HG03354 (cell line): ENCODE results near the gene KLK10.
"Not testable (repeated sequence)": the region's sequence is repeated elsewhere in the genome, so short reads cannot be mapped to it uniquely, and the experiment has no call there.

ENCODE experiments used
- ATAC-seq: cut with Tn5 transposase; IDR thresholded peaks from one replicate; pipeline ENCODE4 v1.9.1; 2021; ENCODE audit warnings: mild to moderate bottlenecking; ENCODE audit not compliant: unreplicated experiment, poor library complexity, severe bottlenecking

The KLK10 gene

DNA sequence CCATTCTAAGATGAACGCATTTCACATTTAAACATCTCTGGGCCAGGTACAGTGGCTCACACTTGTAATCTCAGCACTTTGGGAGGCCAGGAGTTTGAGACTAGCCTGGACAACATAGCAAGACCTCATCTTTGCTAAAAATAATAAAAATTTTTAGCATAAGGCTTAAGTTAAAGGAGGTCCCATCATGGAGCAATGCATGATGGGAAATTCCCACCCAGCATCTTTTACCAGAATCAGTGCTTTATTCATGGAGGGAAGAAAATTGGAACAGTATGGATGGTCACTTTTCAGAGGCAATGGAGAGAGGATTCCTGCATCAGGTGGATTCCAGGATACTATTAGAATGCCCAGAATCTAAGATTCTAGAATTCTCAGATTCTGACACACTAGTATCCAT is 14.3 kb downstream of the KLK10 start:
- no peak for ATAC-seq

DNA sequence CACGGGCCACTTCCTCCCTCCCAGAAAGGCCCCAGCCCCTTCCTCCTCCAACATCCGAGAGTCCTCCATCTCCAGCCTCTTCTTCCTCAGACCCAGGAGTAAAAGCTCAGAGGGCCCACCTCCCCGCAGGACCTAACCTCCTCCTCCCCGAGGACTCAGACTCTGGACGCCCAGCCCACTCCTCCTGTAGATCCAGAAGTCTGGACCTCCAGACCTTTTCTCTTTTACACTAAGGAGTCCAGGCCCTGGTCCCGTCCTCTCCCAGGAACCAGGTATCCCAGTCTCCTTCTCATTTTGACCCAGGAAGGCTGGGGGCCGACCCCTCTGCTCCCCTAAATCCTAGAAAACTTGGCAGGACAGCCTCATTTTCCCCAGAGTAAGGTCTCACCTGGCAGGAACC is 16.2 kb downstream of the KLK10 start:
- ATAC-seq = no peak

DNA sequence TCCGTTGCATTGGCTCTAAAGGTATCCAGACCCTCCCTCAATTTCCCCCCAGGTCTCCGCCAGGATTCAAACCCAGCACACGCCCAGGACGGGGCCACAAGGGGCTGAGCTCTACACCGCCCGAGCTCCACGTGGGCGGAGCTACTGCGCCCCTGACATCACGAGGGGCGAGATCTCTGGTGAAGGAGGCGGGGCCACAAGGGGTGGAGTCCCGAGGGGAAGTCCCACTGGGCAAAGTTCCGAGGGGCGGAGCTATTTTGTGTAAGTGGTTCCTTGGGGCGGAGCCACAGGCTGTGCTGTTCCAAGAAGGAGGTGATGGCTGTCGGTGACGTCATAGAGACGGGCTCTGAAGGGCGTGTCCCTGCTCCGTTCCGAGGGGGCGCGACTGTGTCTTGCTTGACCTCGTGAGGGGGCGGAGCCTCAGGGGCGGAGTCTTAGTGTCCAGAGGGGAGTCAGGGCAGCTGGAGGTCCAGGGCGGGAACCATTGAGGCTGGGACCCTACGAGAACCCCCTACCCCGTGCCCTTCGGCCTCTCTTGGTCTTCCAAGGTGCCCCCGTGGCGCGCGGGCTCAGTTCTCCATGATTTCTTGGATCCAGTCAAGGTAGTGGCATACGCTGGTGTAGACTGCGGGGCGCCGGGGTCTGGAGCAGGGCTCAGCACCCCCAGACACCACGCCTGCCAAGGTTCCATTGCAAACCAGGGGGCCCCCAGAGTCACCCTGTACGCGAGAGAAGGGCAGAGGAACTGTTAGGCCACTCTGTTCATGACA is 16.8 kb downstream of the KLK10 start:
- no peak for ATAC-seq

DNA sequence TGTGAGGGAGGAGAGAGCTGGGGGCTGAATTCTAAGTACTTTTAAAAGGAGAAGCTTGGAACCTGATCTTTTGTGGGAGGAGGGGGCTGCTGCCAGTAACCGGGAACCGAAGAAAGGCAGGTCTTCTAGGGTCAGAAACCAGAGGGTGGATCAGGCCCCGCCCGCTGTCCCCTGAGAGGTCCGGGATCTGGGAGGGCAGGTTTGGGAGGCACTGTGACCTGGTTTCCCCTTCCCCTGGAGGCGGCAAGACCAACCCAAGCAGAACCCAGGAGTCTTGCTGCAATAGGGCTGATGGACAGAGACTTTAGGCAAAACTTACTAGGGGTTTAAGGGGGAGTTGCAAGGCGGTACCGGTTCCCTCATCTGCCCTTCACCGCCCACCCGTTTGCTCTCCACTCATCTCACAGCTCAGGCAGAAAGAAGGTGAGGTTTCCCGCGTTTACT is 17.4 kb downstream of the KLK10 start:
- ATAC-seq = no peak

DNA sequence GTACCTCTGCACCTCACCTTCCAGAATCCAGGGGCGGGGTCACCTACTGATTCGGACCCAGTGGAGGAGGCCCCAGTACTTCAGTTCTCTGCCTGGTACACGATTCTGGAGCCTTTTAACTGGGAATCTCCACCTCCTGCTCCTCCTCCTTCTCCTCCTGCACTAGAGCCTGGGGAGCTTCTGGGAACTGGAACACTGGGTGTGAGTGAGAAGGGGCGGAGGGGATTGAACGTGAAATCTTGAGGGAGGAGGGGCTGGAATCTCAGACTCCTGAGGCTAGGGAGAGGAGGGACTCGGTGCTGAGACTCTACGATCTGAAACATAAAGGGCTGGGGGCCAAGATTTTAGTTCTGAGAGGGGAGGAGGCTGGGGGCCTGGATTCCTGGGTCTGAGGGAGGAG is 18.0 kb downstream of the KLK10 start, which contains the start of gene KLK8:
TSS of gene KLK8 (minus strand) at position 90 of the 400 bp plus-strand sequence. CDS start 437 bp downstream, outside the sequence.
- no peak for ATAC-seq

DNA sequence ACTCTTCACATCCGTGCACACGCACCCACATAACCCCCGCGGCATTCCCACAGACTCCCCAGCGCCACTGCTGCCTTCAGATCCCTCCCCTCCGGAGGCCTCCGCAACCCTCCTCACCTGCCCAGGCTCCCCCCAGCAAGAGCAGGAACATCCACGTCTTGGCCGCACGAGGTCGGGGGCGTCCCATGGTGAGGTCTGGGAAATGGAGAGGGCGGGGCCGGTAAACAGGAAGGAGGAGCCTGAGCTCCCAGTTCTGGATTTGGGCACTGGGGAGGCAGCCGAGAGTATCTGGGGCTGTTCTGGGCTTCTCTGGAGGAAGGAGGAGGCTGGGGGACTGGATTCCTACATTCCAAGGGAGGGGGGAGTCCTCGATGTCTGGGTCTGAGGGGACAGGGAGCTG is 18.5 kb downstream of the KLK10 start:
- no peak for ATAC-seq

DNA sequence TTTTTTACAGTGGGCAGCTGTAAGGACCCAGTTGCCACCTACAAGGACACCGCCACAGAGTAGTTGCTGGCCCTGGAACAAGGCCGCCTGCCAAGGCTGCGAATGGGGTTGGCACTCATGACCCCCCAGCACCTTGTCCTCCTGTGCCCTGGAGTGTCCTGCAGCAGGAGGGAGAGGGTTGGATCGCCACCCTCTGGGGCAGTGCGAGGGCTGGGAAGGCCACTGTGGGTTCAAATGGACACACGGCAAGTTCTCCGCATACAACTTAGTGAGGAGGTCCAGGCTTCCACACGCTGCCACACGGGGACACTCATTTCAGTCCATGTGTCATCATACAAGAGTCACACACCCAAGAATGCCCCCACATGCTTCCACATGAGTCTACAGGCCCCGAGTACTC is 19.1 kb downstream of the KLK10 start:
- ATAC-seq = no peak

DNA sequence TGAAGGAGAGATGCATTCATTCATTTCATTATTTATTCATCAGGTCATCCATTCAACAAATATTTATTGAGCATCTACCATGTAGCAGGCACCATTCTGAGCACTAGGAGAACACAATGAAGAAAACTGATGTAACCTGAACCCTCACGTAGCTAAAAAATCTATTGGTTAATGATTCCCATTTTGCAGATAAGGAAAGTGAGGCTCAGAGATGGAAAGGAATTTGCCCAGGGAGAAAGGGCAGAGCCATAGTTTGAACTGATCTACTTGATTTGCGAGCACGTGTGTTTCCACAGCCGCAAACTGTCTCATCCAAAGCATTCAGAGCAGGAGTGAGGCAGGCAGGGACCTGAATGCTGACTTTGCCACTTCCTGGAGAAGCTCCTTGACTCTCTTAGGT is 20.8 kb downstream of the KLK10 start:
- ATAC-seq = no peak

DNA sequence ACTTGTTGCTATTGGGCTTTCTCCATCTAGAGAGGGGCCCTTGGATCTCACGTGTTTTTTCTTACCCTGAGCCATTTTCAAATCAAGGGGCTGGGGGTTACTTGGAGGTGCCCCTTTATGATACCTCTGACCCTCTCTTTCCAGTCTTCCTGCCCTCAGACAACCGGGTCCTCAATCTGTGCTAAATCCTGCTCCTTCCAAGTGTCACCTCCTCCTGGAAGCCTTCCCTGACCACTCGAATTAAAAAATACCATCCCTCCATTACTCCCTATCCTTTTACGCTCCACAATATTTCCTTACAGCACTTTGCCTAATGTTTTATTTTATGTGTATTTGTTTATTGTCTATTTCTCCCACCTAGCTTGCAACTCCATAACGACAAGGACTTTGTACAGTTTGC is 21.4 kb downstream of the KLK10 start:
- ATAC-seq = no peak

DNA sequence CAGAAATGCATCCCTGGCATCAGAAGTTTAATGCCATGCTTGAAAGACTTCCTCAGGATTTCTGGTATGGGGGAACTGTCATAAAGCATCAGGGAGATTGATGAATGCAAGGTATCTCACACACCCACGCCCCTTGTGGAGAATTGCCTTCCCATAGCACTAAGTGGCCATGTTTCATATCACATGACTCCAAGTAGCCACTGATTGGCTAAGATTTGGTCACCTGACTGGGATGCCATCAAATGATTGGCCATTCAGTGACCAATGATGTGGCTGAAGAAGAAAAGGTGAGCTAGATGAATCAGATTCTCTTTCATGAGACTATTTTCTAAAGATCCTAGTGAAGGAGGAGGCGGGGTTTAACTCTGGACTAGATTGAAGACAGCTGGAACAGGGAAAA is 25.4 kb downstream of the KLK10 start:
- ATAC-seq = no peak

DNA sequence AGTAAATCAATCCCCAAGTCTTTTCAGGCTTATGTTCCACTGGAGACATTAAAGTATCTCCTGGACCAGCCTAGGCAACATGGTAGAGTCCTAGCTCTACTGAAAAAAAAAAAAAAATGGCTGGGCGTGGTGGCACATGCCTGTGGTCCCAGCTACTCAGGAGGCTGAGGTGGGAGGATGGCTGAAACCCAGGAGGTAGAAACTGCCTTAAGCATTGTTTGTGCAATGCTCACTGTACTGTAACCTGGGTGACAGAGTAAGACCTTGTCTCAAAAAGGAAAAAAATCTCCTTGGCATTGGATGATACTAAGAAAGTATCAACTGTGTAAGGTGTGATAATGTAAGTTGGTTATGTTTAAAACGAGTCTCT is 26.9 kb downstream of the KLK10 start:
- ATAC-seq = no peak

DNA sequence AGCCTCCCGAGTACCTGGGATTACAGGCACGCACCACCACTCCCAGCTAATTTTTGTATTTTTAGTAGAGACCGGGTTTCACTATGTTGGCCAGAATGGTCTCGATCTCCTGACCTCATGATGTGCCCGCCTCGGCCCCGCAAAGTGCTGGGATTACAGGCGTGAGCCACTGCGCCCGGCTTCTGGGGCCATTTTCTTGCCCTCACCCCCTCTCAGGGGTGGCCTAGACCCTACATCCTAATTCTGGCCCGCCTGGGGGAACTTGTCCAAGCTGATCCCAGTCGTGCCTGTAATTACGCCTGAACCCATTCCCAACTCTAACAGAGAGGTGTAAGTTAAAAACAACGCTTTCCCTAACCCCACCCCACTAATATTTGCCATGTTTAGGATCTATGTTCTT is 35.1 kb downstream of the KLK10 start:
- not testable (repeated sequence) for ATAC-seq

DNA sequence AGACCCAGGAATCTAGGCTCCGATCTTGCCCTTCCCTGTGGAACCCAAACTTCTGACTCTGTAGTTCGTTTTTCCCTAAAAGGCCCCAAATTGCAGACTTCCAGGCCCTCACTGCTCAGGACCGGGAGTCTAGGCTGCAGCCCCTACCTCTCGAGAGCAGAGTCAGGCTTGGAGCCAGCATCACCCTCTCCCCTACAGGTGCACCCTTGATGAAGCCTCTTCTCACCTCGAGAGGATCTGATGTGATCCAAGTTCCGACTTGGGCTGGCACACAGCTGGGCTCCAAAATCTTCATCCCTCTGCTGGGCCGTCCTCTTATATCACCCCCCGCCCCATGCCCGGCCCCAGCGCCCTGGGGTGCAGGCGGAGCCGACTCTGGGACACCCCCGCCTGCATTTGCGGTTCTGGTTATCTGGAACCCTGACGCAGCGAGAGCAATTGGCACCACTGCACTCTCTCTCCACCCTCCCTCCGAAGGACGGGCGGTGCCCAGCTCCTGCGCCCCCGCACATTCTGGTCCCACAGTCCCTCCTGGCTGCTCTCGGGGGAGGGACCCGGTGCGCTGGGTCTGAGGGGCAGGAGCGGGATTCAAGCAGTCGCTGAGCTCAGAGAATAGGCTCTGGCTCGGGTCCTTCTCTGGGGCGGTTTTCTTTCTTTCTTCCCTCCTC is 35.8 kb downstream of the KLK10 start, which contains the start of gene KLK7:
TSS of gene KLK7 (minus strand) at position 293 of the 668 bp plus-strand sequence. CDS start 1,518 bp downstream, outside the sequence.
- no peak for ATAC-seq

DNA sequence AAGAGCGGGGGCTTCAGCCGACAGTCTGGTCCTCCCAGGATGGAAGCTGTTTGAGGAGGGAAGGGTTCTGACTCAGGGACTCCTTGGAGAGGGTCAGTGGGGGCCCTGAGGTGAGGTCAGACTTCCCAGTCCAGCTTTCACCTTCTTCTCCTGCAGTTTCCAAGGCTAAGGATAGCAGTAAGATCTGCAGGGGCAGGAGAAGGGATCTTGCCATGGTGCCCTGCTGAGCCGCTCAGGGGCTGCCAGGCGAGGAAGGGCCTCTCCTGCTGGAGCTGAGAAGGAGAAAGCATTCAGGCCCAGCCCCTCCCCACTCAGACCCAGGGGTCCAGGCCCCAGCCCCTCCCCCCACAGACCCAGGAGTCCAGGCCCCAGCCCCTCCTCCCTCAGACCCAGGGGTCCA is 37.3 kb downstream of the KLK10 start:
- no peak for ATAC-seq

DNA sequence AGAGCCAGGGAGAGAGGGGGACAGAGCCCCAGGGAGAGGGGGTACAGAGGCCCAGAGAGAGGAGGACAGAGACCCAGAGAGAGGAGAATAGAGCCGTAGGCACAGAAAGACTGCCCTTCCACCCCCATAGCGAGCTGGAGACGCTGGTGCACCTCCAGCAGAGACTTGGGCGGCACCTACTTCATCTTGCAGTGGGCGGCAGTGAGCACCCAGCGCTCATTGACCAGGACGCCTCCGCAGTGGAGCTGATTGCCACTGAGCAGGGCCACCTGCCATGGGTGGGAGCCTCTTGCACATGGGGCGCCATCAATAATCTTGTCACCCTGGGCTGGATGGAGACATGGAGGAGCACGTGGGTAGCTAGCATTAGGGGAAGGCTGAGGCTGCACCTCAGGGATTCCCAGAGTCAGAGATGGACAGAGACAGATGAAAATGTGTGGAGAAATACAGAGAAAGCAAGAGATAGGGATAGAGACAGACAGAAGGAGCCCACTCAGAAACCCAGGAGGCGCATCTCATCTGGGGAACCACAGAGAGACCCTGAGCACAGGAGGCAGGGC is 37.8 kb downstream of the KLK10 start:
- no peak for ATAC-seq

DNA sequence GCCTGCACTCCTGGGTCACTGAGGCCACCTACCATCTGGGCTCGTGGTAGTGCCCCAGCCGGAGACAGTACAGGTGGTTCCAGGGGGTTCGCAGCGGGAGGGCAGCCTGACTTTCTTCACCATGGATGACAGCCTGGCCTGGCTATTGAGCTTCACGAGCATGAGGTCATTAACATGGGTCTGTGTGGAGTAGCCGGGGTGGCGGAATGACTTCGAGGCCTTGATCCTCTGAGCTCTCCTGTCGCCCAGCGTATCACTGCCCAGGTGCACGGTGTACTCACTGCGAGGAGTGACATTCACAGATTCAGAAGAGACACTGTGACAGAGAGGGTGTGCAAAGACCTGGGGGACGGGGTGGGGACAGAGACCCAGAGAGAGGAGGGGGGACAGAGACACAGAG is 39.3 kb downstream of the KLK10 start:
- ATAC-seq = no peak

DNA sequence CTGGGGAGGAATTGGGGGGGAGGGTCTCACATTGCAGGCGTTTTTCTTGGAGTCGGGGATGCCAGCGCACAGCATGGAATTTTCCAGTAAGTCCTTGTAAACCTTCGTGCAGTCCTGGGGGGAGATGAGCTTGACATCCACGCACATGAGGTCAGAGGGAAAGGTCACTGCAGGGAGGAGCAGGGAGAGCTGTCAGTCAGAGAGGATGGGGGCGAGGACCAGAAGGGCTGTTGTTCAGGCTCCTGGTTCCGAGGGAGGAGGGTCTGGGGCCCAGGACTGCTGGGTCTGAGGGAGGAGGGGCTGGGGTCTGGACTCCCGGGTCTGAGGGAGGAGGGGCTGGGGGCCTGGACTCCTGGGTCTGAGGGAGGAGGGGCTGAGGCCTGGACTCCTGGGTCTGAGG is 39.8 kb downstream of the KLK10 start:
- no peak for ATAC-seq

DNA sequence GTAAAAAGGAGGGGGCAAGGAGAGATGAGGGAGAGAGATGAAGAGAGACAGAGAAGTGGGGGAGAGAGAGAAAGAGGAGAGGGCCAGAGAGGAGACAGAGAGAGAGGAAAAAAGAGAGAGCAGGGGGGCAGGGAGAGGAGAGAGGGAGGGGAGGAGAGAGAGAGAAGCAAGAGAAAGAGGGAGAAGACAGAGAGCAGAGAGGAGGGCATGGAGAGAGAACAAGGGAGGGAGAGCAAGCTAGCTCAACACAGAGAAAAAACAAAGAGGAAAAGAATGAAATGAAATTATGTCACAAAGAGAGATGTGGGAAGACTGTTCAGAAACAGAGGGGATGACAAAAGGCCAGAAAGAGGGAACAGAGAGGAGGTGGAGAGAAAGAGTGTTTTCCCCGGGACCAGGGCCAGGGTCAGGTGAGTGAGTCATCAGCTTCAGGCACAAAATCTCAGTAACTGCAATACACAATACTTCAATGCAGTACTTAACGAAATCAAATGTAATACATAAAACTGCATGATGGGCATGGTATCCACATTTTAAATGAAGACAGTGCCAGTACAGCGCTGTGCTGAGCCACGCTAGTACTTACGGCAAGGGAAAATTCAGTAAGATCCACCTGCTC is 40.6 kb downstream of the KLK10 start:
- ATAC-seq = no peak

DNA sequence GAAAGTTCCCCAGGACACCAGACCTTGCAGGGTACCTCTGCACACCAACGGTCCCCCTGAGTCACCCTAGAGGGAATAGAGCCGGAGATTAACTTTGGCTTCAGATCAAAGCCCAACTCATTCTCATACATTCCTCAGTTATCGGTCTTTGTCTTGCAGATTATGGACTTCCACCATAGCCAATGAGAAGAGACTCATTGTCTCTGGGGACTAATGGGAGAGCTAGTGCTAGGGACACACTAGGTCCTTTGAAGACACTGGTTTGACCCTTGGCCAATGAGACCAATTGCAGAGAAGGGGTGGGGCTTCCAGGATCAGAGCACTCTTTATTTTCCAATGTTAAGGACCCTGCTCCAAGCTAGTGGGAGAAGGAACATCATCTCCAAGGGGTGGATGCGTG is 41.9 kb downstream of the KLK10 start:
- ATAC-seq = no peak

DNA sequence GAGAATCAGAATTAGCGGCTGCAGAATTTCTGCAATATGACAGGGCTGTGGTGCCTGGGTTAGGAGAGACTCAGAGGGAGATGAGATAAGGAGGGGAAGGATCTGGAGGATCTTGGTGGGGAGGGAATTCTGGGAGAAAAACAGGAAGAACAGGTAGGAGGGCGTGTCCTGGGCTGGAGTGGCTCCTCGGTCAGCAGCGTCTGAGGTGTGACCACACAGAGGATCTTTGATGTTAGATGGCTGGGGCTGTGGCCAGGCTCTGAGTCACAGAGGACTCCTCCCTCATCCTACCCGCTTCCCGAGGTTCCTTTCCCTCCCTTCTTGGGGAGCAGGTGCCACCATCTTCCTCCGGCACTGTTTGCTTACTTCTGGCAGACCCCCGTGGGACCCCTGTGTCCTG is 43.7 kb downstream of the KLK10 start:
- ATAC-seq = no peak
